ENCODE measurements around the gene ITSN1.

The ITSN1 gene

GRCh38 chr21:33753886-33754285, 111.6 kb downstream of the ITSN1 start:
- no peak for TF ChIP-seq CTCF (conservative IDR thresholded peaks at IDR 0.05; ENCODE audit: low read depth)
- CTCF ChIA-PET = no interaction called here
- H3K27ac ChIP-seq = no peak overlapping the region
- POLR2A ChIA-PET (ENCODE audit: low non-redundant PET) = no interaction called here
- no peak for DNase-seq (ENCODE audit: low spot score)

GRCh38 chr21:33754481-33754880, 112.2 kb downstream of the ITSN1 start:
- ChIA-PET POLR2A (ENCODE audit: low non-redundant PET) (no interaction called here), CTCF (no interaction called here)
- no peak for TF ChIP-seq CTCF (conservative IDR thresholded peaks at IDR 0.05; ENCODE audit: low read depth)
- no peak for DNase-seq (ENCODE audit: low spot score)
- no peak overlapping the region for H3K27ac ChIP-seq

- no peak for TF ChIP-seq CTCF (conservative IDR thresholded peaks at IDR 0.05; ENCODE audit: low read depth)
- POLR2A ChIA-PET (ENCODE audit: low non-redundant PET) = no interaction called here
- H3K27ac ChIP-seq = no peak overlapping the region
- DNase-seq (ENCODE audit: low spot score) = no peak
- CTCF ChIA-PET = interaction anchor here (0.7 kb wide), 1 partner anchor 71 kb away, joined by 3 read pairs; no protein-coding TSS in a partner anchor
Observed at GRCh38 chr21:33755354-33755753, 113.1 kb downstream of the ITSN1 start.

- no peak for TF ChIP-seq CTCF (conservative IDR thresholded peaks at IDR 0.05; ENCODE audit: low read depth)
- H3K27ac ChIP-seq = peak overlapping the region; percentile 57
- no peak for DNase-seq (ENCODE audit: low spot score)
- ChIA-PET CTCF (interaction anchor here (0.6 to 0.9 kb wide), 3 partner anchors 22 to 155 kb away, joined by 3 to 5 read pairs (median 4); no protein-coding TSS in a partner anchor), POLR2A (ENCODE audit: low non-redundant PET) (no interaction called here)
Observed at GRCh38 chr21:33760641-33761440, 118.5 kb downstream of the ITSN1 start.

GRCh38 chr21:33761441-33762036, 119.2 kb downstream of the ITSN1 start:
- H3K27ac ChIP-seq = peak overlapping the region; percentile 57
- ChIA-PET CTCF (no interaction called here), POLR2A (ENCODE audit: low non-redundant PET) (no interaction called here)
- TF ChIP-seq CTCF (conservative IDR thresholded peaks at IDR 0.05; ENCODE audit: low read depth) = no peak
- peak; percentile 78 for DNase-seq (ENCODE audit: low spot score)

- POLR2A ChIA-PET (ENCODE audit: low non-redundant PET) = no interaction called here
- no peak for TF ChIP-seq CTCF (conservative IDR thresholded peaks at IDR 0.05; ENCODE audit: low read depth)
- CTCF ChIA-PET = no interaction called here
- DNase-seq (ENCODE audit: low spot score) = no peak
- H3K27ac ChIP-seq = no peak overlapping the region
Observed at GRCh38 chr21:33762803-33763581, 120.7 kb downstream of the ITSN1 start.

Measured in RWPE1 (cell line).